GM18517 (cell line): Measurements from ENCODE around the gene TAC3.
A peak's percentile ranks its signal among the peaks of the same experiment; 100 is the strongest.
"Not testable (repeated sequence)": the region's sequence is repeated elsewhere in the genome, so short reads cannot be mapped to it uniquely, and the experiment has no call there.

ENCODE experiments used
- ATAC-seq: cut with Tn5 transposase; IDR thresholded peaks from one replicate; pipeline ENCODE4 v1.9.1; 2021; ENCODE audit warnings: mild to moderate bottlenecking, moderate library complexity; ENCODE audit not compliant: unreplicated experiment

The TAC3 gene

GRCh38 chr12:57016348-57016747, at the start of gene TAC3:
Gene TAC3 (minus strand): TSS chr12:57016529. CDS start chr12:57015797, 732 bp downstream.
- ATAC-seq = no peak

- peak; percentile 80 for ATAC-seq
These were observed 47.8 kb upstream of the TAC3 start for GRCh38 chr12:57063991-57064685.

- no peak for ATAC-seq
These were observed 42.1 kb upstream of the TAC3 start for GRCh38 chr12:57058454-57058853.

- no peak for ATAC-seq
These were observed 40.9 kb upstream of the TAC3 start for GRCh38 chr12:57057067-57057751.

- ATAC-seq = no peak
These were observed 39.5 kb upstream of the TAC3 start for GRCh38 chr12:57055824-57056223.

GRCh38 chr12:57053901-57054300, 37.6 kb upstream of the TAC3 start:
- ATAC-seq = not testable (repeated sequence)

- ATAC-seq = not testable (repeated sequence)
These were observed 36.8 kb upstream of the TAC3 start for GRCh38 chr12:57053146-57053545.

- ATAC-seq = no peak
These were observed 34.7 kb upstream of the TAC3 start for GRCh38 chr12:57051011-57051410.

GRCh38 chr12:57049890-57050289, 33.6 kb upstream of the TAC3 start, which contains the start of gene MYO1A:
Gene MYO1A (minus strand): TSS chr12:57050129. CDS start chr12:57048323, 1,806 bp downstream.
- ATAC-seq = no peak

- ATAC-seq = no peak
These were observed 32.8 kb upstream of the TAC3 start for GRCh38 chr12:57049119-57049446.

- ATAC-seq = no peak
These were observed 32.2 kb upstream of the TAC3 start for GRCh38 chr12:57048423-57049118.

- ATAC-seq = no peak
These were observed 31.7 kb upstream of the TAC3 start for GRCh38 chr12:57047981-57048380.

- ATAC-seq = no peak
These were observed 30.9 kb upstream of the TAC3 start for GRCh38 chr12:57046947-57047890.

GRCh38 chr12:57046086-57046791, 29.9 kb upstream of the TAC3 start:
- ATAC-seq = no peak

- no peak for ATAC-seq
These were observed 28.6 kb upstream of the TAC3 start for GRCh38 chr12:57044889-57045288.

GRCh38 chr12:57044468-57044867, 28.1 kb upstream of the TAC3 start:
- ATAC-seq = no peak

GRCh38 chr12:57042695-57043094, 26.4 kb upstream of the TAC3 start:
- ATAC-seq = no peak

GRCh38 chr12:57040750-57041149, 24.4 kb upstream of the TAC3 start:
- ATAC-seq = no peak

GRCh38 chr12:57040211-57040610, 23.9 kb upstream of the TAC3 start:
- ATAC-seq = no peak
